ENCODE data around the gene CAPSL. TPM values are rescaled to one million over a fixed set of nuclear protein-coding genes. Genes with fewer than 3 reads are reported as not detected.

CAPSL gene
- total and polyA plus RNA-seq, 8 donors = 1.7 TPM; not detected in 7

GRCh38 chr5:35924950-35925722, 13.3 kb downstream of the CAPSL start:
- no peaks in the 10 kb centered on the region for H3K36me3 ChIP-seq
- DNase-seq (peak; percentile 11 to 79 (median 32)), ATAC-seq (peak; percentile 56 to 91 (median 86)), FAIRE-seq (no peak)
- intact Hi-C loops (cut with DNase I) = loop anchor here in 2 of 3 donors (10.0 kb wide), 3 partner anchors 140 to 840 kb away; no protein-coding TSS in a partner anchor
- no peak overlapping the region for H3K4me3 ChIP-seq
- peak in 2 of 4 donors; percentile 15 to 32 for TF ChIP-seq CTCF (IDR thresholded peaks at IDR 0.05)
- H3K4me1 ChIP-seq = no peaks in the 10 kb centered on the region
- WGBS, 2 donors = 12% methylated on average over 21 of the region's 21 CpGs
- H3K27me3 ChIP-seq = peaks cover 0 to 7% (median 2%) of the 10 kb centered on the region in 4 donors
- no peak overlapping the region for H3K27ac ChIP-seq
- no peaks in the 10 kb centered on the region for H3K9me3 ChIP-seq

GRCh38 chr5:35924122-35924949, 14.1 kb downstream of the CAPSL start:
- TF ChIP-seq CTCF (IDR thresholded peaks at IDR 0.05) = no peak
- ATAC-seq (no peak), FAIRE-seq (no peak), DNase-seq (no peak)
- 44 to 49% methylated on average over 10 of the region's 10 CpGs for WGBS, 2 donors
- H3K4me3 ChIP-seq = no peak overlapping the region
- peaks cover 0 to 7% (median 2%) of the 10 kb centered on the region in 4 donors for H3K27me3 ChIP-seq
- no peak overlapping the region for H3K27ac ChIP-seq
- no peaks in the 10 kb centered on the region for H3K4me1 ChIP-seq
- no peaks in the 10 kb centered on the region for H3K9me3 ChIP-seq
- intact Hi-C loops (cut with DNase I) = loop anchor here in 2 of 3 donors (10.0 kb wide), 3 partner anchors 140 to 840 kb away; no protein-coding TSS in a partner anchor
- H3K36me3 ChIP-seq = no peaks in the 10 kb centered on the region

GRCh38 chr5:35922468-35922867, 16.0 kb downstream of the CAPSL start:
- WGBS, 2 donors = 43 to 63% methylated on average over 7 of the region's 7 CpGs
- Histone ChIP-seq H3K27me3 (peaks cover 0 to 7% (median 2%) of the 10 kb centered on the region in 4 donors), H3K36me3 (no peaks in the 10 kb centered on the region), H3K4me1 (no peaks in the 10 kb centered on the region), H3K27ac (no peak overlapping the region), H3K4me3 (no peak overlapping the region), H3K9me3 (no peaks in the 10 kb centered on the region)
- ATAC-seq (no peak), DNase-seq (no peak), FAIRE-seq (no peak)
- intact Hi-C loops (cut with DNase I) = loop anchor here in 2 of 3 donors (10.0 kb wide), 3 partner anchors 138 to 838 kb away; no protein-coding TSS in a partner anchor
- no peak for TF ChIP-seq CTCF (IDR thresholded peaks at IDR 0.05)

- intact Hi-C loops (cut with DNase I) = loop anchor here in 2 of 3 donors (10.0 kb wide), 3 partner anchors 137 to 837 kb away; no protein-coding TSS in a partner anchor
- ATAC-seq (no peak), FAIRE-seq (no peak), DNase-seq (no peak)
- Histone ChIP-seq H3K27ac (no peak overlapping the region), H3K27me3 (peaks cover 0 to 7% (median 2%) of the 10 kb centered on the region in 4 donors), H3K9me3 (no peaks in the 10 kb centered on the region), H3K4me3 (no peak overlapping the region), H3K4me1 (no peaks in the 10 kb centered on the region), H3K36me3 (no peaks in the 10 kb centered on the region)
- no peak for TF ChIP-seq CTCF (IDR thresholded peaks at IDR 0.05)
- WGBS, 2 donors = 41 to 43% methylated on average over 5 of the region's 5 CpGs
These were observed 16.5 kb downstream of the CAPSL start for GRCh38 chr5:35921930-35922329.
